HepG2 (cell line): ENCODE data around the gene C17orf58.

Source experiments
- MED8 ChIP-seq: sonication (generic); formaldehyde crosslinking; IDR thresholded peaks from 2 replicates; pipeline ENCODE4 v1.8.1; 2023; ENCODE audit warnings: mild to moderate bottlenecking, missing genetic modification reagents; ENCODE audit not compliant: insufficient replicate concordance
- MXD4 ChIP-seq: IDR thresholded peaks from 2 replicates; pipeline ENCODE4 v1.6.1; 2016; ENCODE audit warnings: mild to moderate bottlenecking, missing biosample characterization, missing genetic modification reagents
- NCOA1 ChIP-seq: sonication (generic); formaldehyde crosslinking; IDR thresholded peaks from 2 replicates; pipeline ENCODE4 v1.9.0; 2021; ENCODE audit warnings: missing genetic modification reagents
- SMAD1 ChIP-seq: sonication (generic); formaldehyde crosslinking; IDR thresholded peaks from 2 replicates; pipeline ENCODE4 v1.4.0; 2020; ENCODE audit warnings: missing genetic modification reagents, low read depth, mild to moderate bottlenecking, borderline replicate concordance
- YY1 ChIP-seq: IDR thresholded peaks from 2 replicates; pipeline ENCODE4 v1.6.1; 2011; ENCODE audit warnings: low read length, low read depth, moderate library complexity, mild to moderate bottlenecking; ENCODE audit not compliant: insufficient read depth, insufficient replicate concordance
- TF ChIP-seq, protein P1 (sequence below): sonication (generic); formaldehyde crosslinking; IDR thresholded peaks from 2 replicates; pipeline ENCODE4 v1.5.0; 2020; ENCODE audit warnings: mild to moderate bottlenecking, missing genetic modification reagents, moderate library complexity
- TF ChIP-seq, protein P2 (sequence below): sonication (generic); formaldehyde crosslinking; IDR thresholded peaks from 2 replicates; pipeline ENCODE4 v1.4.0; 2020; ENCODE audit warnings: missing genetic modification reagents, mild to moderate bottlenecking, borderline replicate concordance
- TF ChIP-seq, protein P3 (sequence below): IDR thresholded peaks from 2 replicates; pipeline ENCODE4 v1.6.1; 2016; ENCODE audit warnings: missing genetic modification reagents, missing compliant biosample characterization
- TF ChIP-seq, protein P4 (sequence below), 2 experiments: fragments of 450-650 bp in 1 of 2; sonication (generic) in 1 of 2; formaldehyde crosslinking in 1 of 2; IDR thresholded peaks; 2 replicates each; pipeline versions ENCODE4 v1.6.1 to v1.8.0; 2016 to 2022; ENCODE audit warnings: antibody characterized with exemption in 1 of 2, mild to moderate bottlenecking in 1 of 2, missing genetic modification reagents in 1 of 2
- TF ChIP-seq, protein P5 (sequence below): sonication (generic); formaldehyde crosslinking; IDR thresholded peaks from 2 replicates; pipeline ENCODE4 v1.4.0; 2020; ENCODE audit warnings: missing genetic modification reagents
- TF ChIP-seq, protein P6 (sequence below): sonication (generic); formaldehyde crosslinking; IDR thresholded peaks from 2 replicates; pipeline ENCODE4 v1.4.0; 2020; ENCODE audit warnings: missing genetic modification reagents
- TF ChIP-seq, protein P7 (sequence below): sonication (generic); formaldehyde crosslinking; IDR thresholded peaks from 2 replicates; pipeline ENCODE4 v1.4.0; 2020; ENCODE audit warnings: mild to moderate bottlenecking, missing genetic modification reagents
- TF ChIP-seq, protein P8 (sequence below): sonication (generic); formaldehyde crosslinking; IDR thresholded peaks from 2 replicates; pipeline ENCODE4 v1.8.0; 2022; ENCODE audit warnings: missing genetic modification reagents, mild to moderate bottlenecking, moderate library complexity, borderline replicate concordance

DNA sequence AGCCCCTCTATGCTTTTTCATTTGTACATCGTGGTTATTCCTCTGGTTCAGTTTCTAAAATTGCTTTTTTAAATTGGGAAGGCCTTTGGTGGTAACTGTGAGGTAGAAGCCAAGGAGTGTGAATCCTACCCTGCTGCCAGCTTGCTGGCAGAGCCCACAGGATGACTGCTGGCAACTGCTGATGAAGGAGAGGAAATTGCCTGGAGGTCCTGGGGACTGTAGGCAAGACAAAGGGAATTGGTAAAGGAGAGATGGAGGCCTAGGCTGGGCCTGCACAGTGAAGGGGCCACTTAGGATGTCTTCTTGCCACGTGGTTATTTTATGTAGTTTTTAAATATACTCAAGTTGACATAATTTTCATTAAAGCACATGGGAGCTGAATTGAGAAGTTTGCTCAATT is 15.8 kb downstream of the C17orf58 start:
- no peak for TF ChIP-seq YY1
- TF ChIP-seq, protein P1, sequence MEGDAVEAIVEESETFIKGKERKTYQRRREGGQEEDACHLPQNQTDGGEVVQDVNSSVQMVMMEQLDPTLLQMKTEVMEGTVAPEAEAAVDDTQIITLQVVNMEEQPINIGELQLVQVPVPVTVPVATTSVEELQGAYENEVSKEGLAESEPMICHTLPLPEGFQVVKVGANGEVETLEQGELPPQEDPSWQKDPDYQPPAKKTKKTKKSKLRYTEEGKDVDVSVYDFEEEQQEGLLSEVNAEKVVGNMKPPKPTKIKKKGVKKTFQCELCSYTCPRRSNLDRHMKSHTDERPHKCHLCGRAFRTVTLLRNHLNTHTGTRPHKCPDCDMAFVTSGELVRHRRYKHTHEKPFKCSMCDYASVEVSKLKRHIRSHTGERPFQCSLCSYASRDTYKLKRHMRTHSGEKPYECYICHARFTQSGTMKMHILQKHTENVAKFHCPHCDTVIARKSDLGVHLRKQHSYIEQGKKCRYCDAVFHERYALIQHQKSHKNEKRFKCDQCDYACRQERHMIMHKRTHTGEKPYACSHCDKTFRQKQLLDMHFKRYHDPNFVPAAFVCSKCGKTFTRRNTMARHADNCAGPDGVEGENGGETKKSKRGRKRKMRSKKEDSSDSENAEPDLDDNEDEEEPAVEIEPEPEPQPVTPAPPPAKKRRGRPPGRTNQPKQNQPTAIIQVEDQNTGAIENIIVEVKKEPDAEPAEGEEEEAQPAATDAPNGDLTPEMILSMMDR = no peak
- TF ChIP-seq, protein P2, sequence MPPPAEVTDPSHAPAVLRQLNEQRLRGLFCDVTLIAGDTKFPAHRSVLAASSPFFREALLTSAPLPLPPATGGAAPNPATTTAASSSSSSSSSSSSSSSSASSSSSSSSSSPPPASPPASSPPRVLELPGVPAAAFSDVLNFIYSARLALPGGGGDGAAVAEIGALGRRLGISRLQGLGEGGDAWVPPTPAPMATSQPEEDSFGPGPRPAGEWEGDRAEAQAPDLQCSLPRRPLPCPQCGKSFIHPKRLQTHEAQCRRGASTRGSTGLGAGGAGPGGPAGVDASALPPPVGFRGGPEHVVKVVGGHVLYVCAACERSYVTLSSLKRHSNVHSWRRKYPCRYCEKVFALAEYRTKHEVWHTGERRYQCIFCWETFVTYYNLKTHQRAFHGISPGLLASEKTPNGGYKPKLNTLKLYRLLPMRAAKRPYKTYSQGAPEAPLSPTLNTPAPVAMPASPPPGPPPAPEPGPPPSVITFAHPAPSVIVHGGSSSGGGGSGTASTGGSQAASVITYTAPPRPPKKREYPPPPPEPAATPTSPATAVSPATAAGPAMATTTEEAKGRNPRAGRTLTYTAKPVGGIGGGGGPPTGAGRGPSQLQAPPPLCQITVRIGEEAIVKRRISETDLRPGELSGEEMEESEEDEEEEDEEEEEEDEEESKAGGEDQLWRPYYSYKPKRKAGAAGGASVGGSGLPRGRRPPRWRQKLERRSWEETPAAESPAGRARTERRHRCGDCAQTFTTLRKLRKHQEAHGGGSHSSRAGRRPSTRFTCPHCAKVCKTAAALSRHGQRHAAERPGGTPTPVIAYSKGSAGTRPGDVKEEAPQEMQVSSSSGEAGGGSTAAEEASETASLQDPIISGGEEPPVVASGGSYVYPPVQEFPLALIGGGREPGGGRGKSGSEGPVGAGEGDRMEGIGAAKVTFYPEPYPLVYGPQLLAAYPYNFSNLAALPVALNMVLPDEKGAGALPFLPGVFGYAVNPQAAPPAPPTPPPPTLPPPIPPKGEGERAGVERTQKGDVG (CRISPR knock-in tag) = no peak
- TF ChIP-seq MED8 = no peak
- TF ChIP-seq, protein P3, sequence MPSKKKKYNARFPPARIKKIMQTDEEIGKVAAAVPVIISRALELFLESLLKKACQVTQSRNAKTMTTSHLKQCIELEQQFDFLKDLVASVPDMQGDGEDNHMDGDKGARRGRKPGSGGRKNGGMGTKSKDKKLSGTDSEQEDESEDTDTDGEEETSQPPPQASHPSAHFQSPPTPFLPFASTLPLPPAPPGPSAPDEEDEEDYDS = no peak
- TF ChIP-seq, protein P4, sequence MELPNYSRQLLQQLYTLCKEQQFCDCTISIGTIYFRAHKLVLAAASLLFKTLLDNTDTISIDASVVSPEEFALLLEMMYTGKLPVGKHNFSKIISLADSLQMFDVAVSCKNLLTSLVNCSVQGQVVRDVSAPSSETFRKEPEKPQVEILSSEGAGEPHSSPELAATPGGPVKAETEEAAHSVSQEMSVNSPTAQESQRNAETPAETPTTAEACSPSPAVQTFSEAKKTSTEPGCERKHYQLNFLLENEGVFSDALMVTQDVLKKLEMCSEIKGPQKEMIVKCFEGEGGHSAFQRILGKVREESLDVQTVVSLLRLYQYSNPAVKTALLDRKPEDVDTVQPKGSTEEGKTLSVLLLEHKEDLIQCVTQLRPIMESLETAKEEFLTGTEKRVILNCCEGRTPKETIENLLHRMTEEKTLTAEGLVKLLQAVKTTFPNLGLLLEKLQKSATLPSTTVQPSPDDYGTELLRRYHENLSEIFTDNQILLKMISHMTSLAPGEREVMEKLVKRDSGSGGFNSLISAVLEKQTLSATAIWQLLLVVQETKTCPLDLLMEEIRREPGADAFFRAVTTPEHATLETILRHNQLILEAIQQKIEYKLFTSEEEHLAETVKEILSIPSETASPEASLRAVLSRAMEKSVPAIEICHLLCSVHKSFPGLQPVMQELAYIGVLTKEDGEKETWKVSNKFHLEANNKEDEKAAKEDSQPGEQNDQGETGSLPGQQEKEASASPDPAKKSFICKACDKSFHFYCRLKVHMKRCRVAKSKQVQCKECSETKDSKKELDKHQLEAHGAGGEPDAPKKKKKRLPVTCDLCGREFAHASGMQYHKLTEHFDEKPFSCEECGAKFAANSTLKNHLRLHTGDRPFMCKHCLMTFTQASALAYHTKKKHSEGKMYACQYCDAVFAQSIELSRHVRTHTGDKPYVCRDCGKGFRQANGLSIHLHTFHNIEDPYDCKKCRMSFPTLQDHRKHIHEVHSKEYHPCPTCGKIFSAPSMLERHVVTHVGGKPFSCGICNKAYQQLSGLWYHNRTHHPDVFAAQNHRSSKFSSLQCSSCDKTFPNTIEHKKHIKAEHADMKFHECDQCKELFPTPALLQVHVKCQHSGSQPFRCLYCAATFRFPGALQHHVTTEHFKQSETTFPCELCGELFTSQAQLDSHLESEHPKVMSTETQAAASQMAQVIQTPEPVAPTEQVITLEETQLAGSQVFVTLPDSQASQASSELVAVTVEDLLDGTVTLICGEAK (IDR thresholded peaks at IDR 0.05) = no peak
- TF ChIP-seq, protein P4 (CRISPR knock-in tag; IDR thresholded peaks at IDR 0.05) = no peak
- TF ChIP-seq SMAD1 (CRISPR knock-in tag) = no peak
- no peak for TF ChIP-seq NCOA1 (CRISPR knock-in tag)
- TF ChIP-seq, protein P5, sequence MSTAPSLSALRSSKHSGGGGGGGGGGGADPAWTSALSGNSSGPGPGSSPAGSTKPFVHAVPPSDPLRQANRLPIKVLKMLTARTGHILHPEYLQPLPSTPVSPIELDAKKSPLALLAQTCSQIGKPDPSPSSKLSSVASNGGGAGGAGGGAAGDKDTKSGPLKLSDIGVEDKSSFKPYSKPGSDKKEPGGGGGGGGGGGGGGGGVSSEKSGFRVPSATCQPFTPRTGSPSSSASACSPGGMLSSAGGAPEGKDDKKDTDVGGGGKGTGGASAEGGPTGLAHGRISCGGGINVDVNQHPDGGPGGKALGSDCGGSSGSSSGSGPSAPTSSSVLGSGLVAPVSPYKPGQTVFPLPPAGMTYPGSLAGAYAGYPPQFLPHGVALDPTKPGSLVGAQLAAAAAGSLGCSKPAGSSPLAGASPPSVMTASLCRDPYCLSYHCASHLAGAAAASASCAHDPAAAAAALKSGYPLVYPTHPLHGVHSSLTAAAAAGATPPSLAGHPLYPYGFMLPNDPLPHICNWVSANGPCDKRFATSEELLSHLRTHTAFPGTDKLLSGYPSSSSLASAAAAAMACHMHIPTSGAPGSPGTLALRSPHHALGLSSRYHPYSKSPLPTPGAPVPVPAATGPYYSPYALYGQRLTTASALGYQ (CRISPR knock-in tag) = no peak
- TF ChIP-seq, protein P6, sequence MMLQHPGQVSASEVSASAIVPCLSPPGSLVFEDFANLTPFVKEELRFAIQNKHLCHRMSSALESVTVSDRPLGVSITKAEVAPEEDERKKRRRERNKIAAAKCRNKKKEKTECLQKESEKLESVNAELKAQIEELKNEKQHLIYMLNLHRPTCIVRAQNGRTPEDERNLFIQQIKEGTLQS = no peak
- TF ChIP-seq MXD4 (CRISPR knock-in tag) = no peak
- TF ChIP-seq, protein P7, sequence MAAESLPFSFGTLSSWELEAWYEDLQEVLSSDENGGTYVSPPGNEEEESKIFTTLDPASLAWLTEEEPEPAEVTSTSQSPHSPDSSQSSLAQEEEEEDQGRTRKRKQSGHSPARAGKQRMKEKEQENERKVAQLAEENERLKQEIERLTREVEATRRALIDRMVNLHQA (CRISPR knock-in tag) = no peak
- TF ChIP-seq, protein P8, sequence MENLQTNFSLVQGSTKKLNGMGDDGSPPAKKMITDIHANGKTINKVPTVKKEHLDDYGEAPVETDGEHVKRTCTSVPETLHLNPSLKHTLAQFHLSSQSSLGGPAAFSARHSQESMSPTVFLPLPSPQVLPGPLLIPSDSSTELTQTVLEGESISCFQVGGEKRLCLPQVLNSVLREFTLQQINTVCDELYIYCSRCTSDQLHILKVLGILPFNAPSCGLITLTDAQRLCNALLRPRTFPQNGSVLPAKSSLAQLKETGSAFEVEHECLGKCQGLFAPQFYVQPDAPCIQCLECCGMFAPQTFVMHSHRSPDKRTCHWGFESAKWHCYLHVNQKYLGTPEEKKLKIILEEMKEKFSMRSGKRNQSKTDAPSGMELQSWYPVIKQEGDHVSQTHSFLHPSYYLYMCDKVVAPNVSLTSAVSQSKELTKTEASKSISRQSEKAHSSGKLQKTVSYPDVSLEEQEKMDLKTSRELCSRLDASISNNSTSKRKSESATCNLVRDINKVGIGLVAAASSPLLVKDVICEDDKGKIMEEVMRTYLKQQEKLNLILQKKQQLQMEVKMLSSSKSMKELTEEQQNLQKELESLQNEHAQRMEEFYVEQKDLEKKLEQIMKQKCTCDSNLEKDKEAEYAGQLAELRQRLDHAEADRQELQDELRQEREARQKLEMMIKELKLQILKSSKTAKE (CRISPR knock-in tag) = no peak
